C4-2B (cell line): ENCODE data around the gene TM9SF4.

ENCODE experiments used
- ZFX ChIP-seq: fragments of 450-650 bp; IDR thresholded peaks from 2 replicates; pipeline ENCODE4 v1.6.1; 2017
- TF ChIP-seq, protein P1 (sequence below): fragments of 450-650 bp; conservative IDR thresholded peaks from 2 replicates; pipeline ENCODE4 v1.5.1; 2017; ENCODE audit warnings: mild to moderate bottlenecking

DNA sequence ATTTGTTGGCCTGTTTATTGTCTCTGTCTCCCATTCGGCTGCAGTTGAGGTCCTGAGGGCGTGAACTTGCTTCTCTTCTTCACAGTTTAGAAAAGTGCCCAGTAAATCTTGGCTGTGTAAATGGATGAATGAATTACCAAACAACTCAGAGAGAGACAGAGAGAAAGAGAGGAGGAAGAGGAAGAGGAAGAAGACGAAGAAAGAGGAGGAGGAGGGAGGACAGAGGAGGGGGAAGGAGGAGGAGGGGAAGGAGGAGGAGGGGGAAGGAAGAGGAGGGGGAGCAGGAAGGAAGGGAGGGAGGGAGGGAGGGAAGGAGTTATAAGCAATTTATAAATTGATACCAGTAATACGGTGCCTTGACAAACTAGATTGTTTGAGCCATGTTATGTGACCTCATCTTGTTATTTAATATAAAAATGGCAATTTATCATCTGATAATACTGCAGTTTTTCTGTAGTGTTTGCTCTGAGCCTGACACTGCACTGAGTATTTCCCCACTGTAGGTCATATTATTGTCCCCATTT, 38.8 kb upstream of the TM9SF4 start:
- TF ChIP-seq ZFX = no peak
- TF ChIP-seq, protein P1, sequence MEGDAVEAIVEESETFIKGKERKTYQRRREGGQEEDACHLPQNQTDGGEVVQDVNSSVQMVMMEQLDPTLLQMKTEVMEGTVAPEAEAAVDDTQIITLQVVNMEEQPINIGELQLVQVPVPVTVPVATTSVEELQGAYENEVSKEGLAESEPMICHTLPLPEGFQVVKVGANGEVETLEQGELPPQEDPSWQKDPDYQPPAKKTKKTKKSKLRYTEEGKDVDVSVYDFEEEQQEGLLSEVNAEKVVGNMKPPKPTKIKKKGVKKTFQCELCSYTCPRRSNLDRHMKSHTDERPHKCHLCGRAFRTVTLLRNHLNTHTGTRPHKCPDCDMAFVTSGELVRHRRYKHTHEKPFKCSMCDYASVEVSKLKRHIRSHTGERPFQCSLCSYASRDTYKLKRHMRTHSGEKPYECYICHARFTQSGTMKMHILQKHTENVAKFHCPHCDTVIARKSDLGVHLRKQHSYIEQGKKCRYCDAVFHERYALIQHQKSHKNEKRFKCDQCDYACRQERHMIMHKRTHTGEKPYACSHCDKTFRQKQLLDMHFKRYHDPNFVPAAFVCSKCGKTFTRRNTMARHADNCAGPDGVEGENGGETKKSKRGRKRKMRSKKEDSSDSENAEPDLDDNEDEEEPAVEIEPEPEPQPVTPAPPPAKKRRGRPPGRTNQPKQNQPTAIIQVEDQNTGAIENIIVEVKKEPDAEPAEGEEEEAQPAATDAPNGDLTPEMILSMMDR = no peak
